ENCODE measurements around the gene KCNIP1.

- TF ChIP-seq EZH2 (IDR thresholded peaks at IDR 0.05) = no peak
- TF ChIP-seq POLR2AphosphoS5 (IDR thresholded peaks at IDR 0.05; ENCODE audit: borderline replicate concordance, low read depth, low read length) = no peak
- TF ChIP-seq FOXP2 (optimal IDR thresholded peaks at IDR 0.05; ENCODE audit: control extremely low read depth, extremely low read length, insufficient read depth) = no peak
Observed at GRCh38 chr5:170662966-170663365, 159.1 kb downstream of the KCNIP1 start.
